HEK293 (cell line): Measurements from ENCODE around the gene UBE2E1.

ENCODE experiments used
- ELK4 ChIP-seq: IDR thresholded peaks from 2 replicates; pipeline ENCODE4 v1.6.1; 2011; ENCODE audit warnings: mild to moderate bottlenecking, low read depth, low read length, borderline replicate concordance
- FEZF1 ChIP-seq: fragments of 450-650 bp; formaldehyde crosslinking; IDR thresholded peaks from 2 replicates; pipeline ENCODE4 v1.5.1; 2016; ENCODE audit warnings: missing biosample characterization, missing genetic modification characterization
- GFI1B ChIP-seq: fragments of 450-650 bp; formaldehyde crosslinking; IDR thresholded peaks from 2 replicates; pipeline ENCODE4 v1.5.1; 2016; ENCODE audit warnings: missing biosample characterization, missing genetic modification characterization
- GLIS1 ChIP-seq: fragments of 450-650 bp; formaldehyde crosslinking; IDR thresholded peaks from 2 replicates; pipeline ENCODE4 v1.5.1; 2016; ENCODE audit warnings: missing biosample characterization, missing genetic modification characterization
- HOXD13 ChIP-seq: sonication (generic); formaldehyde crosslinking; IDR thresholded peaks from 2 replicates; pipeline ENCODE4 v1.8.0; 2022; ENCODE audit warnings: missing genetic modification reagents, borderline replicate concordance
- KLF10 ChIP-seq: fragments of 450-650 bp; IDR thresholded peaks from 2 replicates; pipeline ENCODE4 v1.5.1; 2018; ENCODE audit warnings: missing biosample characterization, mild to moderate bottlenecking, missing genetic modification characterization
- OSR2 ChIP-seq: fragments of 450-650 bp; formaldehyde crosslinking; IDR thresholded peaks from 2 replicates; pipeline ENCODE4 v1.5.1; 2016; ENCODE audit warnings: missing biosample characterization, missing genetic modification characterization
- SCRT1 ChIP-seq: fragments of 450-650 bp; formaldehyde crosslinking; IDR thresholded peaks from 2 replicates; pipeline ENCODE4 v1.5.1; 2016; ENCODE audit warnings: missing biosample characterization, missing genetic modification characterization, borderline replicate concordance
- ZBTB1 ChIP-seq: fragments of 450-650 bp; formaldehyde crosslinking; IDR thresholded peaks from 2 replicates; pipeline ENCODE4 v1.5.1; 2016; ENCODE audit warnings: missing biosample characterization, missing genetic modification characterization
- ZBTB11 ChIP-seq: fragments of 450-650 bp; formaldehyde crosslinking; conservative IDR thresholded peaks from 2 replicates; pipeline ENCODE4 v1.5.1; 2016; ENCODE audit warnings: low read depth, missing biosample characterization, missing genetic modification characterization
- ZBTB7A ChIP-seq: fragments of 450-650 bp; formaldehyde crosslinking; IDR thresholded peaks from 2 replicates; pipeline ENCODE4 v1.5.1; 2016; ENCODE audit warnings: low read depth, missing biosample characterization, missing genetic modification characterization
- ZFP3 ChIP-seq: fragments of 450-650 bp; formaldehyde crosslinking; IDR thresholded peaks from 2 replicates; pipeline ENCODE4 v1.5.1; 2016; ENCODE audit warnings: low read depth, missing biosample characterization, missing genetic modification characterization
- ZFP37 ChIP-seq: fragments of 450-650 bp; formaldehyde crosslinking; IDR thresholded peaks from 2 replicates; pipeline ENCODE4 v1.5.1; 2016; ENCODE audit warnings: missing biosample characterization, missing genetic modification characterization
- ZNF121 ChIP-seq: fragments of 450-650 bp; formaldehyde crosslinking; IDR thresholded peaks from 2 replicates; pipeline ENCODE4 v1.5.1; 2016; ENCODE audit warnings: missing biosample characterization, missing genetic modification characterization
- ZNF133 ChIP-seq: fragments of 450-650 bp; formaldehyde crosslinking; IDR thresholded peaks from 2 replicates; pipeline ENCODE4 v1.5.1; 2016; ENCODE audit warnings: missing biosample characterization, missing genetic modification characterization
- ZNF140 ChIP-seq: fragments of 450-650 bp; formaldehyde crosslinking; IDR thresholded peaks from 2 replicates; pipeline ENCODE4 v1.5.1; 2016; ENCODE audit warnings: missing biosample characterization, missing genetic modification characterization
- ZNF174 ChIP-seq: fragments of 450-650 bp; formaldehyde crosslinking; IDR thresholded peaks from 2 replicates; pipeline ENCODE4 v1.5.0; 2017; ENCODE audit warnings: missing biosample characterization, mild to moderate bottlenecking, missing genetic modification characterization
- ZNF175 ChIP-seq: fragments of 450-650 bp; formaldehyde crosslinking; IDR thresholded peaks from 2 replicates; pipeline ENCODE4 v1.5.1; 2016; ENCODE audit warnings: missing biosample characterization, missing genetic modification characterization
- ZNF18 ChIP-seq: fragments of 450-650 bp; formaldehyde crosslinking; IDR thresholded peaks from 2 replicates; pipeline ENCODE4 v1.5.1; 2016; ENCODE audit warnings: missing biosample characterization, missing genetic modification characterization
- ZNF221 ChIP-seq: fragments of 450-650 bp; formaldehyde crosslinking; IDR thresholded peaks from 2 replicates; pipeline ENCODE4 v1.5.1; 2017; ENCODE audit warnings: missing biosample characterization, missing genetic modification characterization, borderline replicate concordance
- ZNF23 ChIP-seq: fragments of 450-650 bp; formaldehyde crosslinking; IDR thresholded peaks from 2 replicates; pipeline ENCODE4 v1.5.1; 2016; ENCODE audit warnings: missing biosample characterization, missing genetic modification characterization, borderline replicate concordance
- ZNF24 ChIP-seq: fragments of 450-650 bp; formaldehyde crosslinking; IDR thresholded peaks from 2 replicates; pipeline ENCODE4 v1.5.1; 2016; ENCODE audit warnings: missing biosample characterization, missing genetic modification characterization
- ZNF292 ChIP-seq: fragments of 450-650 bp; formaldehyde crosslinking; IDR thresholded peaks from 2 replicates; pipeline ENCODE4 v1.5.1; 2016; ENCODE audit warnings: low read depth, missing biosample characterization, missing genetic modification characterization, borderline replicate concordance
- ZNF501 ChIP-seq: fragments of 450-650 bp; formaldehyde crosslinking; IDR thresholded peaks from 2 replicates; pipeline ENCODE4 v1.5.1; 2016; ENCODE audit warnings: missing biosample characterization, missing genetic modification characterization
- ZNF561 ChIP-seq: fragments of 450-650 bp; IDR thresholded peaks from 2 replicates; pipeline ENCODE4 v1.5.1; 2018; ENCODE audit warnings: missing biosample characterization, missing genetic modification characterization, borderline replicate concordance
- ZNF580 ChIP-seq: fragments of 450-650 bp; formaldehyde crosslinking; IDR thresholded peaks from 2 replicates; pipeline ENCODE4 v1.5.1; 2016; ENCODE audit warnings: missing biosample characterization, missing genetic modification characterization
- ZNF639 ChIP-seq: fragments of 450-650 bp; formaldehyde crosslinking; IDR thresholded peaks from 2 replicates; pipeline ENCODE4 v1.5.1; 2016; ENCODE audit warnings: missing biosample characterization, missing genetic modification characterization
- ZNF654 ChIP-seq: fragments of 450-650 bp; formaldehyde crosslinking; IDR thresholded peaks from 2 replicates; pipeline ENCODE4 v1.5.1; 2016; ENCODE audit warnings: low read depth, missing biosample characterization, missing genetic modification characterization
- ZNF660 ChIP-seq: fragments of 450-650 bp; IDR thresholded peaks from 2 replicates; pipeline ENCODE4 v1.5.1; 2018; ENCODE audit warnings: missing biosample characterization, mild to moderate bottlenecking, missing genetic modification characterization
- ZNF777 ChIP-seq: fragments of 450-650 bp; formaldehyde crosslinking; IDR thresholded peaks from 2 replicates; pipeline ENCODE4 v1.5.1; 2017; ENCODE audit warnings: missing biosample characterization, missing genetic modification characterization, borderline replicate concordance
- ZNF785 ChIP-seq: fragments of 450-650 bp; formaldehyde crosslinking; IDR thresholded peaks from 2 replicates; pipeline ENCODE4 v1.5.1; 2016; ENCODE audit warnings: missing biosample characterization, missing genetic modification characterization
- ZSCAN5A ChIP-seq: fragments of 450-650 bp; formaldehyde crosslinking; IDR thresholded peaks from 2 replicates; pipeline ENCODE4 v1.5.1; 2016; ENCODE audit warnings: missing biosample characterization, missing genetic modification characterization

The UBE2E1 gene

GRCh38 chr3:23806534-23807423, 1.0 kb downstream of the UBE2E1 start (continued):
- no peak for TF ChIP-seq ZSCAN5A
- no peak for TF ChIP-seq ZNF292 (tag by site-specific recombination)
- TF ChIP-seq HOXD13 (CRISPR knock-in tag), result no peak
- TF ChIP-seq ZNF654 (tag by site-specific recombination), result no peak
- no peak for TF ChIP-seq ZNF23 (tag by site-specific recombination)
- TF ChIP-seq SCRT1 (tag by site-specific recombination), result no peak
- TF ChIP-seq ZBTB1 (tag by site-specific recombination), result no peak
- no peak for TF ChIP-seq ZNF777 (tag by site-specific recombination)
- 0 out of 2 replicates have a peak, but pooled peaks have one; percentile 21 for TF ChIP-seq ZNF561 (tag by site-specific recombination)
- TF ChIP-seq ZBTB11 (tag by site-specific recombination), result peak; percentile 24; the same call in 1 of the 2 replicates
- no peak for TF ChIP-seq ZNF133 (tag by site-specific recombination)
- no peak for TF ChIP-seq ZNF175 (tag by site-specific recombination)
- no peak for TF ChIP-seq ZNF580 (tag by site-specific recombination)
- no peak for TF ChIP-seq ZNF18 (tag by site-specific recombination)
- TF ChIP-seq ZNF660 (tag by site-specific recombination), result no peak
- no peak for TF ChIP-seq ZNF639 (tag by site-specific recombination)
- no peak for TF ChIP-seq OSR2 (tag by site-specific recombination)
- TF ChIP-seq ZNF24 (tag by site-specific recombination), result no peak
- no peak for TF ChIP-seq ZNF140 (tag by site-specific recombination)
- TF ChIP-seq ZNF174 (tag by site-specific recombination), result no peak
- no peak for TF ChIP-seq ZNF785 (tag by site-specific recombination)
- TF ChIP-seq KLF10 (tag by site-specific recombination), result no peak
- TF ChIP-seq ZNF121 (tag by site-specific recombination), result no peak
- 0 out of 2 replicates have a peak, but pooled peaks have one; percentile 12 for TF ChIP-seq FEZF1 (tag by site-specific recombination)
- no peak for TF ChIP-seq ELK4
- TF ChIP-seq GFI1B, result no peak
- TF ChIP-seq ZFP37 (tag by site-specific recombination), result no peak
- TF ChIP-seq ZNF221 (tag by site-specific recombination), result no peak
- TF ChIP-seq ZFP3, result no peak
- peak; percentile 94 for TF ChIP-seq GLIS1 (tag by site-specific recombination)
- TF ChIP-seq ZNF501 (tag by site-specific recombination), result no peak
- no peak for TF ChIP-seq ZBTB7A (tag by site-specific recombination)
